Ammon's horn (tissue), 1 donor: ENCODE results near the gene ERLIN1.
"Not testable (repeated sequence)": the region's sequence is repeated elsewhere in the genome, so short reads cannot be mapped to it uniquely, and the experiment has no call there.

Source experiments
- DNase-seq: peaks from one replicate; pipeline ENCODE4 v3.0.0-alpha.2; 2016; ENCODE audit warnings: low spot score

ERLIN1 gene

GRCh38 chr10:100133801-100134200 lies 52.0 kb downstream of the ERLIN1 start:
- no peak for DNase-seq

DNA sequence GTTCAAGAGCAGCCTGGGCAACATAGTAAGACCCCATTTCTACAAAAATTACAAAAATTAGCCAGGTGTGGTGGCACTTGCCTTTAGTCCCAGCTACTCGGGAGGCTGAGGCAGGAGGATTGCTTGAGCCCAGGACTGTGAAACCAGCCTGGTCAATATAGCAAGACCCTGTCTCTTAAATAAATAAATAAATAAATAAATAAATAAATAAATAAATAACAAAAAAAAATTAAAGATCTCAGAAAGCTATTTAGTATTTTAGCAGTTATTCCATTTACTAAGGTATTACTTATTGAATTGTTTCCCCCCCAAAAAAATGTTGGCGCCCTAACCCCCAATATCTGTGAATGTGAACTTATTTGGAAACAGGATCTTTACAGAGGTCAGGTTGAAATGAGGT lies 53.4 kb downstream of the ERLIN1 start:
- no peak for DNase-seq

DNA sequence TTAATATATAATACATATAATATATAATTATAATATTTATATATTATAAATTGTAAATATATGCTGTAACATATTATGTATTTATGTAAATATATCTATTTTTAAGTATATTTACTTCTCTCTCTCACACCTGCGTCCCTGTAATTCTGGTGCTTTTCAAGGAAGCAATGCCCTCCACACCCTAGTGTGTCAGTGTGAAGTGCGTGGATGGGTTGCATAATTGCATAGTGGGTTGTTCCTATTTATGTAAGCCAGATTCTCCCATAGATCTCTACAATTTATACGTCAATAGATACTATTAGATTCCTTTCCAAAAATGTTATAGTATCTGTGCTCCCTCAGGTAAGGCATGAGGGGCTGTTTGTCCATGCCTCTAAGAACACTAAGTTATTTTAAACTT lies 54.3 kb downstream of the ERLIN1 start:
- no peak for DNase-seq

DNA sequence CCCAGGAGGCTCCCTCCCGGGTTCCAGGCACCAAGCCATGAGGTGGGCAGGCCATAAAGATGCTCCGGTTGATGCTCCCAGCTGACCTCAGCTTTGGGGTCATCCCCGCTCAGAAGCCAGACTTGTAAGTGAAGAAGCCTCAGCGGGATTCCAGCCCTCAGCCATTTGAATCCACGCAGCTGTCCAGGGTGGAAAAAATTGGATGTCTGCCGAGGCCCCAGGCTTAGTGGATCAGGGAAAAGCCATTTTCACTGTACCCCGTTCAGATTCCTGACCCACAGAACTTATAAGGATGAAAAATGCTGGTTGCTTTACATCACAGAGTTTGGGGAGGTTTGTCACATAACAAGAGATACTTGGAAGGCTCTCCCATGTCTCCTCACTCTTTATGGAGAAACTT lies 55.0 kb downstream of the ERLIN1 start:
- DNase-seq = no peak

DNA sequence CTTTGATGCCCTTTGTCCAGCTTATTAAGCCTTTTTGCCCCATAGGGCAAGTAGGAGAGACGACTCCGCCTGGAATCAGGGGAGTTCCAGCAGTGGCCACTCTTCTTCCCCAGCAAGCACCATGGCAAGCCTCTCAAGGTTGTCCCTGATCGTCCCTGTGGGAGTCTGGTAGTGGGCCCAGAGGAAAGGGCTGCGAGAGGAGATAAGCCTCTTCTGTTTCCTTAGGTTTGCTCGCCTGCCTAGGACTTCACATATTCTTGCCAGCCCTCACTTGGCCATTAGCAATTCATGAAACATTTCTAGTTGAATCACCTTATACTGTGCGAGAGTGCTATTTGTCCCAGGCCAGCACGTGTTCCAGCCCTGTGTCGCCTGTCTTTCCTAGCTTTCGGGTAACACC lies 56.4 kb downstream of the ERLIN1 start:
- no peak for DNase-seq

DNA sequence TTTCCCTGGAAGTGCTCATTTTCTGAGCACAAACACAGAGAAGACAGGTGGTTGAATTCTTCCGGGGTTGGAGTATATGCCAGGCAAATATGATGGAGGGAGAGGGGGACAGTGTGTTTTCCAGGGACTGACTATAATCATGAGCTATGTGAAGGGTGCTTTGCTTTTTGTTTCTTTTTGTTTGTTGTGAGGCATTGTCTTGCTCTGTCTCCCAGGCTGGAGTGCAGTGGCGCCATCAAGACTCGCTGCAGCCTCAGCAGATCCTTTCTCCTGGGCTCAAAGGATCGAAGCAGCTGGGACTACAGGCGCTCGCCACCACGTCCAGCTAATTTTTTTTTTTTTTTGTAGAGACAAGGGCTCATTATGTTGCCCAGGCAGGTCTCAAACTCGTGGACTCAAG lies 56.9 kb downstream of the ERLIN1 start:
- no peak for DNase-seq

DNA sequence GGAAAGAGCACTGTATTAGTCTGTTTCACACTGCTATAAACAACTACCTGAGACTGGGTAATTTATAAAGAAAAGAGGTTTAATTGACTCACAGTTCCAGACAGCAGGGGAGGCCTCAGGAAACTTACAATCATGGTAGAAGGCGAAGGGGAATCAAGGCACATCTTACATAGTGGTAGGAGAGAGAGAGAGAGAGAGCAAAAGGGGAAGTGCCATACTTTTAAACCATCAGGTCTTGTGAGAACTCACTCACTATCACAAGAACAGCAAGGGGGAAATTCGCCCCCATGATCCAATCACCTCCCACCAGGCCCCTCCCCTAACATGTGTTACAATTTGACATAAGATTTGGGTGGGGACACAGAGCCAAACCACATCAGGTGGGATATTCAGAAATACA lies 60.5 kb downstream of the ERLIN1 start:
- not testable (repeated sequence) for DNase-seq

- DNase-seq = no peak
These were observed 61.7 kb downstream of the ERLIN1 start for GRCh38 chr10:100124097-100124496.

DNA sequence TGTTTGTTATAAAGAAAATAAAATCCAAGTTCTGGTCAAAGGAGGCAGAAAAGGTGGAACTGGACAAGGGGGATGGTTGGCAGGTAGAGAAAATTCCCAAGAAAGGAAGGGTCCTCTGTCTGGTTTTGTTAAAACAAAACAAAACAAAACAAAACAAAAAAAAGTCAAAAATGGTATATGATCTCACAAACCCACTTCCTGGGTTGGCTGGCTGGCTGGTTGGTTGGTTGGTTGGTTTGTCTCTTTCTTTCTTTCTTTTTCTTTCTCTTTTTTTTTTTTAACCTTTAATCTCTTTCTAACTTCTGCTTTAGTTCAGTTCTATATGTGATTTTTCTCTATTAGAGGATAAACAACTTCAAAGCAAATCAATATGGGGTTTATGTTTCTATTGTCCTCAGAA lies 63.0 kb downstream of the ERLIN1 start:
- DNase-seq = no peak

GRCh38 chr10:100120550-100120949 lies 65.3 kb downstream of the ERLIN1 start:
- no peak for DNase-seq

DNA sequence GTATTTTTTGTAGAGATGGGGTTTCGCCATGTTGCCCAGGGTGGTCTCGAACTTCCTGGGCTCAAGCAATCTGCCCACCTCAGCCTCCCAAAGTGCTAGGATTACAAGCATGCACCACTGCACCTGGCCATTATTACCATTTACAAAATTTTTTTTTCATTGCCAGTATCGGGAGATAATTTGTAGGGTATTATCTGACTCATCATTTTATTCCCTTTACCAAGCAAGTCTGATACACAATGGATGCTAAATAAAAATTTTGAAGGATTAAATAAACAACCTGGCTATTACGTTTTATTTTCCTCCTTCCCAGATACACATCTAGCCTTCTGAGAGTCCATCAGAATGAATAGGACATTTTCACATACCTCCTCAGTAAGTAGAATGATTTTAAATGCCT lies 66.1 kb downstream of the ERLIN1 start:
- DNase-seq = no peak

GRCh38 chr10:100114976-100115770 lies 70.7 kb downstream of the ERLIN1 start:
- DNase-seq = no peak

DNA sequence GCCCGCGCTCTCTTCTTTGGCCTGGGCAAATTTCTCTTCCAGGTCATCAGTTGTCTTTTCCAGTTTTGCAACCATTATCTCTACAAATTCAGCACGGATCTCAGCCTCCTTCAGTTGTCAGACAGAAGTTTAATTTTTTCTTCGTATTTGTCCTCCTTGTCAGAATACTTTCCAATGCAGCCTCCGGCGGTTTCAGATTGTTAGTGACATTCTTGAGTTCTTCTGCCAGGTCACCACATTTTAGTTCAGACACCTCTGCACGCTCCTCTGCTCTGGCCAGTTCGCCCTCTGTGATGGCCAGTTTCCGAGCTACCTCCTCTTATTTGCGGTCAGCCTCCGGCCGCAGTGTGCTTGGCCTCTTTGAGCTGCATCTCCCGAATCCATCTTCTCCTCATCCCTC lies 71.4 kb downstream of the ERLIN1 start:
- no peak for DNase-seq

DNA sequence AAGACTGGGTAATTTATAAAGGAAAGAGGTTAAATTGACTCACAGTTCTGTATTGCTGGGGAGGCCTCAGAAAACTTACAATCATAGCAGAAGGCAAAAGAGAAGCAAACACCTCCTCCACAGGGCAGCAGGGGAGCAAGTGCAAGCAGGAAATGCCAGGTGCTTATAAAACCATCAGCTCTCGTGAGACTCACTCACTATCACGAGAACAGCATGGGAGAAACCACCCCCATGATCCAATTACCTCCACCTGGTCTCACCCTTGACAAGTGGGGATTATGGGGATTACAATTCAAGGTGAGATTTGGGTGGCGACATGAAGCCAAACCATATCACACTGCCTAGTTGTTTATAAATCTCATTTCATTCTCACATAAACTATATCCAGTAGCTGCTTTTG lies 76.2 kb downstream of the ERLIN1 start:
- DNase-seq = no peak

GRCh38 chr10:100106865-100107264 lies 79.0 kb downstream of the ERLIN1 start:
- DNase-seq = no peak

DNA sequence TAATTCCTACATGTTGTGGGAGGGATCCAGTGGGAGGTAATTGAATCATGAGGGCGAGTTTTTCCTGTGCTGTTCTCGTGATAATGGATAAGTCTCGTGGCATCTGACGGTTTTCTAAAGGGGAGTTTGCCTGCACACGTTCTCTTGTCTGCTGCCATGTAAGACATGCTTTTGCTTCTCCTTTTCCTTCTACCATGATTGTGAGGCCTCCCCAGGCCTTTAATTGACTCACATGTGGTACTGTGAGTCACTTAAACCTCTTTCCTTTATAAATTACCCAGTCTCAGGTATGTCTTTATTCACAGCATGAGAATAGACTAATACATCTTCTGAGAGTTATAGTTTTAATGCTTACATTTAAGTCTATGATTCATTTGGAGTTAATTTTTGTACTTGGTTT lies 81.5 kb downstream of the ERLIN1 start:
- DNase-seq = no peak

GRCh38 chr10:100103581-100103980 lies 82.2 kb downstream of the ERLIN1 start:
- no peak for DNase-seq

GRCh38 chr10:100101192-100102076 lies 84.4 kb downstream of the ERLIN1 start:
- no peak for DNase-seq

DNA sequence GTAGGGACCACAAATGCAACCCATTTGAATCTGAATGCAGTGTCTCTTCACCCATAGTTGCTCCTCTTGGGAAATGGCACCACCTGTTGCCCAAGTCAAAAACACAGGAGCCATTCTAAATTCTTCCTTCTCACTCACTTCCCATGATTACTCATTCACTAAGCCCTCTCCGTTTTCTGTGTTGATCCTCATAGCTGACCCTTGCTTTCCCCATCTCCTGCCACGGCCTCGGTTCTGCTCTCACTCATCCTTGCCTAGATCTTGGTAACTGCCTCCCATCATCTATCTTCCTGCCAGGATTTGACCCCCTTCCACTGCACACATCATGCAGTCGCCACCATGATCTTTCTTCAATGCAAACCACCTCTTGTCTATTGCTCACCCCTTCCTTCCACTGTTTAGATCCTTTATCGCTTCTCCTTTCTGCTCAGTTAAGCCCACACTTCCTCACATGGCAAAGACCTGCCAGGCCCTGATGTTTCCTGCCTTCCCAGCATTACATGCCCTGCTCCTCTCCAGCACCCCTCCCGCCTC lies 85.1 kb downstream of the ERLIN1 start:
- DNase-seq = no peak
